ENCODE measurements around the gene RPL29. TPM values are rescaled to one million over a fixed set of nuclear protein-coding genes. Genes with fewer than 3 reads are reported as not detected.

RPL29 gene
- total RNA-seq, 1 donor from 2014 or later = 1,884 TPM

- ChIA-PET CTCF (no interaction called here), POLR2A (no interaction called here)
- intact Hi-C loops (cut with micrococcal nuclease) = no loop called here
- Mint-ChIP-seq H3K9me3 (no peaks in the 10 kb centered on the region), H3K4me1 (peaks cover 19% of the 10 kb centered on the region), H3K36me3 (ENCODE audit: low read depth) (no peaks in the 10 kb centered on the region), H3K27ac (no peak overlapping the region), H3K27me3 (peaks cover 2% of the 10 kb centered on the region), H3K4me3 (no peak overlapping the region)
- ATAC-seq (ENCODE audit: low read depth) = no peak
- no peak for DNase-seq
- TF ChIP-seq, protein P1, sequence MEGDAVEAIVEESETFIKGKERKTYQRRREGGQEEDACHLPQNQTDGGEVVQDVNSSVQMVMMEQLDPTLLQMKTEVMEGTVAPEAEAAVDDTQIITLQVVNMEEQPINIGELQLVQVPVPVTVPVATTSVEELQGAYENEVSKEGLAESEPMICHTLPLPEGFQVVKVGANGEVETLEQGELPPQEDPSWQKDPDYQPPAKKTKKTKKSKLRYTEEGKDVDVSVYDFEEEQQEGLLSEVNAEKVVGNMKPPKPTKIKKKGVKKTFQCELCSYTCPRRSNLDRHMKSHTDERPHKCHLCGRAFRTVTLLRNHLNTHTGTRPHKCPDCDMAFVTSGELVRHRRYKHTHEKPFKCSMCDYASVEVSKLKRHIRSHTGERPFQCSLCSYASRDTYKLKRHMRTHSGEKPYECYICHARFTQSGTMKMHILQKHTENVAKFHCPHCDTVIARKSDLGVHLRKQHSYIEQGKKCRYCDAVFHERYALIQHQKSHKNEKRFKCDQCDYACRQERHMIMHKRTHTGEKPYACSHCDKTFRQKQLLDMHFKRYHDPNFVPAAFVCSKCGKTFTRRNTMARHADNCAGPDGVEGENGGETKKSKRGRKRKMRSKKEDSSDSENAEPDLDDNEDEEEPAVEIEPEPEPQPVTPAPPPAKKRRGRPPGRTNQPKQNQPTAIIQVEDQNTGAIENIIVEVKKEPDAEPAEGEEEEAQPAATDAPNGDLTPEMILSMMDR (IDR thresholded peaks at IDR 0.05) = no peak
These were observed 23.8 kb upstream of the RPL29 start for GRCh38 chr3:52019352-52020080.

DNA sequence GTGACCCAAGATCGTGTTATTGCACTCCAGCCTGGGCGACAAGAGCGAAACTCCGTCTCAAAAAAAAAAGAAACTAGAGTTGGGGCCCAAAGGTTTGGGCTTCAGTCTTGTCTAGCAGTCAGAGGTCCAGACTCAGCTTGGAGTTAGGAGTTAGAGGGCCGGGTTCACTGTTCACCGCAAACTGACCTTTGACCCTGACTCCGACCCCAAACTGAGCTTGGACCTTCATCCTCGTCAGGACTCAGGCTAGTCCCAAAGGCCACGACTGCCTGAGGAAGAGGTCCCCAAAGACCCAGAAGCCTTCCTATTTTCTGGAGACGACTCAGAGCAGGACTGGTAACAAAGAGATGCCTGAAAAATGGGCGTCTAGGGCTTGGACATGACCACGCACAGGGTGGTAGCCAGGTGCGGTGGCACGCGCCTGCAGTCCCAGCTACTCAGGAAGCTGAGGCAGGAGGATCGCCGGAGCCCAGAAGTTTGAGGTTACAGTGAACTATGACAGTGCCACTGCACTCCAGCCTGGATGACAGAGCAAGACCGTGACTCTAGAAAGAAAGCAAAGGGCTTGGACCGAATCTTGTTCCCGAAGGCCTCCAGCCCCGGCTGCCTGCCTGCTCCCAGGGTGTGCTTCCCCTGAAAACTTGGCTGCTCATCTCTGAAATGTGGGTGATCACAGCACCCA is 22.8 kb upstream of the RPL29 start:
- H3K36me3 Mint-ChIP-seq (ENCODE audit: low read depth) = no peaks in the 10 kb centered on the region
- H3K27ac Mint-ChIP-seq = no peak overlapping the region
- ATAC-seq (ENCODE audit: low read depth) (no peak), DNase-seq (no peak)
- ChIA-PET CTCF (no interaction called here), POLR2A (no interaction called here)
- no peaks in the 10 kb centered on the region for H3K9me3 Mint-ChIP-seq
- TF ChIP-seq, protein P1 (IDR thresholded peaks at IDR 0.05) = no peak
- intact Hi-C loops (cut with micrococcal nuclease) = no loop called here
- H3K4me1 Mint-ChIP-seq = peaks cover 8% of the 10 kb centered on the region
- no peak overlapping the region for H3K4me3 Mint-ChIP-seq
- H3K27me3 Mint-ChIP-seq = peaks cover 2% of the 10 kb centered on the region

GRCh38 chr3:52017586-52017985 is 21.9 kb upstream of the RPL29 start:
- ChIA-PET POLR2A (interaction anchor here (0.6 kb wide), 1 partner anchor 141 kb away, joined by 3 read pairs; no protein-coding TSS in a partner anchor), CTCF (no interaction called here)
- Mint-ChIP-seq H3K27me3 (peaks cover 2% of the 10 kb centered on the region), H3K36me3 (ENCODE audit: low read depth) (no peaks in the 10 kb centered on the region), H3K9me3 (no peaks in the 10 kb centered on the region), H3K4me1 (peaks cover 2% of the 10 kb centered on the region), H3K4me3 (no peak overlapping the region), H3K27ac (no peak overlapping the region)
- ATAC-seq (ENCODE audit: low read depth) = no peak
- TF ChIP-seq, protein P1 (IDR thresholded peaks at IDR 0.05) = no peak
- DNase-seq = no peak
- intact Hi-C loops (cut with micrococcal nuclease) = no loop called here

DNA sequence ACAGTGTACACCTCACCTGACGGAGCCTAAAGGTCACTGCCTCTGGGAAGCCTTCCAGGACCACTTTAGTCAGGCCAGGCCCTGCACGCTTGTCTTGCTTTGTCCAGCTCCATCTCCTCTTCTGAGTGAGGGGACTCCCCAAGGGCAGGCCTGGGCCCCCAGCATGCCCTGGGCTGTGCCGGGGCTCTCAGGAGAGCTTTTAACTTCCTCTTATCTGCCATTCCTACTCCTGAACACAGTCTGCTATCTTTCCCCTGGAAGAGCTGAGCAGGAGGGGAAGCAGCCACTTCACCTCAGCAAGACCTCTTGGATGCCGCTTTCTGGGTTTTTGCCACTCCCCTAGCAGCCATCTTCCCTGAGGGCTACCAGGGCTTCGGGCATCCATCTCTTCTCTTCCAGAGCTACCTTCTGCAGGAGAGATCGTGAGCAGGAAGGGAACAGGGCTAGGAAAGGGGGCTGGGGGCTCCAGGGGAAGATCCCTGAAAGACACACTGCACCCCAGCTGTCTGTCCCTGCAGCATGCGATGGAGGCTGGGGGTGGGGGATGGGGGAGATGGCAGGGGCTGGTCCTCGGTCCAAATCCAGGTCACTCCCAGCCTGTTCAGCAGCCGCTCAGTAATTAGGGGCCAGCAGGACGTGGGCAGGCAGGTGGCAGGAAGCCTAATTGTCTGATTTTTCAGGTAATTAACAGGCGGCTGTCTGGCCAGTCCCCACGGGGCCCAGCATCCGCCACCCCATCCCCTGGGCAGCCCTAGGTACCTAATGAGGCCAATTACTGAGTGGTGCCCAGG is 19.9 kb upstream of the RPL29 start:
- no peak for ATAC-seq (ENCODE audit: low read depth)
- CTCF ChIA-PET = no interaction called here
- Mint-ChIP-seq H3K27ac (no peak overlapping the region), H3K4me1 (no peaks in the 10 kb centered on the region), H3K36me3 (ENCODE audit: low read depth) (no peaks in the 10 kb centered on the region), H3K4me3 (no peak overlapping the region), H3K9me3 (no peaks in the 10 kb centered on the region), H3K27me3 (peaks cover 2% of the 10 kb centered on the region)
- DNase-seq = no peak
- intact Hi-C loops (cut with micrococcal nuclease) = no loop called here
- POLR2A ChIA-PET = no interaction called here
- TF ChIP-seq, protein P1 (IDR thresholded peaks at IDR 0.05) = no peak

- TF ChIP-seq, protein P1 (IDR thresholded peaks at IDR 0.05) = no peak
- H3K27me3 Mint-ChIP-seq = peaks cover 2% of the 10 kb centered on the region
- no peaks in the 10 kb centered on the region for H3K9me3 Mint-ChIP-seq
These were observed 18.9 kb upstream of the RPL29 start for GRCh38 chr3:52014613-52015012.

More at GRCh38 chr3:52014613-52015012, 18.9 kb upstream of the RPL29 start:
- Mint-ChIP-seq H3K4me1 (no peaks in the 10 kb centered on the region), H3K4me3 (no peak overlapping the region), H3K27ac (no peak overlapping the region), H3K36me3 (ENCODE audit: low read depth) (no peaks in the 10 kb centered on the region)
- intact Hi-C loops (cut with micrococcal nuclease) = no loop called here
- ATAC-seq (ENCODE audit: low read depth) = no peak
- DNase-seq = no peak
- ChIA-PET CTCF (no interaction called here), POLR2A (no interaction called here)

All from activated B cell treated with CpG ODN at 0.5 μM for 24 hours (primary cell).